Peyer's patch (tissue), 4 donors: ENCODE data around the gene PROZ. TPM values are rescaled to one million over a fixed set of nuclear protein-coding genes. Genes with fewer than 3 reads are reported as not detected.

Experiments
- DNase-seq, 3 donors: peaks; one replicate each; pipeline ENCODE4 v3.0.0-alpha.2; 2017 to 2019
- H3K27ac ChIP-seq, 4 donors: fragments of 200-600 bp; sonication (generic); one replicate each; pipeline ENCODE4 v1.5.1; 2016 to 2019
- H3K27me3 ChIP-seq, 2 donors: fragments of 200-600 bp; sonication (generic); one replicate each; pipeline ENCODE4 v1.5.1; 2019
- H3K36me3 ChIP-seq, 3 donors: fragments of 200-600 bp; sonication (generic); one replicate each; pipeline ENCODE4 v1.5.1; 2016 to 2019
- H3K4me1 ChIP-seq, 4 donors: fragments of 200-600 bp; sonication (generic); one replicate each; pipeline ENCODE4 v1.5.1; 2016 to 2019
- H3K4me3 ChIP-seq, 4 donors: fragments of 200-600 bp; sonication (generic); 1 replicate in 3 of 4; 2 replicates in 1 of 4; pipeline ENCODE4 v1.5.1; 2016 to 2019; ENCODE audit warnings: mild to moderate bottlenecking in 1 of 4
- H3K9me3 ChIP-seq, 4 donors: fragments of 200-600 bp; sonication (generic); one replicate each; pipeline ENCODE4 v1.5.1; 2016 to 2019; ENCODE audit warnings: mild to moderate bottlenecking in 1 of 4
- POLR2A ChIP-seq, 2 donors: fragments of 450-650 bp; IDR thresholded peaks; one replicate each; pipeline ENCODE4 v1.5.1; 2017; ENCODE audit warnings: antibody characterized with exemption in 2 of 2, mild to moderate bottlenecking in 2 of 2, moderate library complexity in 2 of 2
- total RNA-seq, 4 donors: library from RNA; depleted of rRNA; stranded (reverse); fragments of >200 nt; gene quantifications; one replicate each; pipeline ENCODE4 v1.1.0, GENCODE V29; 2016
- TF ChIP-seq, protein P1 (sequence below), 6 experiments: fragments of 450-650 bp in 4 of 6; fragments of 200-600 bp in 2 of 6; sonication (generic) in 1 of 6; IDR thresholded peaks; one replicate each; pipeline ENCODE4 v1.5.1; 2017 to 2019; ENCODE audit warnings: antibody characterized with exemption in 6 of 6, mild to moderate bottlenecking in 3 of 6, moderate library complexity in 1 of 6

The PROZ gene
- total RNA-seq, 4 donors from 2014 or later = 0.53 TPM; not detected in 3

DNA sequence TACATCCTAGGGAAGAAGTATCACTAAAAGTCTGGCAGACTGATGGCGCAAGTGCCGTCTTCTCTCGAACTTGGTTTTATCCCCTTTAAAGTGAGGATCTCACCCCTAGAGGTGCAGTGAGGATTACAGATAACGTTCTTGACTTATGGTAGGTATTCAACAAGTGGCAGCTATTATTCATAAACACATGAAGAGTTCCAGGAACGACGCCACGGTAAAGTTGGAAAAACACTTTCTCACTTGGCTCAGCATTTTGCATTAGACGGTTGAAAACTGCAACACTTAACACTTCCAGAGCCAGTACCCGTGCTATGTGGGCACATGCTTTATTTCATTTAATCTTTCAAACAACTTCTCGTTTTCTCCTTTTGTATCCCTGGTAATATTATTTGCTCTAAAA, 8.7 kb downstream of the PROZ start:
- no peak for TF ChIP-seq POLR2A (IDR thresholded peaks at IDR 0.05)
- TF ChIP-seq, protein P1, sequence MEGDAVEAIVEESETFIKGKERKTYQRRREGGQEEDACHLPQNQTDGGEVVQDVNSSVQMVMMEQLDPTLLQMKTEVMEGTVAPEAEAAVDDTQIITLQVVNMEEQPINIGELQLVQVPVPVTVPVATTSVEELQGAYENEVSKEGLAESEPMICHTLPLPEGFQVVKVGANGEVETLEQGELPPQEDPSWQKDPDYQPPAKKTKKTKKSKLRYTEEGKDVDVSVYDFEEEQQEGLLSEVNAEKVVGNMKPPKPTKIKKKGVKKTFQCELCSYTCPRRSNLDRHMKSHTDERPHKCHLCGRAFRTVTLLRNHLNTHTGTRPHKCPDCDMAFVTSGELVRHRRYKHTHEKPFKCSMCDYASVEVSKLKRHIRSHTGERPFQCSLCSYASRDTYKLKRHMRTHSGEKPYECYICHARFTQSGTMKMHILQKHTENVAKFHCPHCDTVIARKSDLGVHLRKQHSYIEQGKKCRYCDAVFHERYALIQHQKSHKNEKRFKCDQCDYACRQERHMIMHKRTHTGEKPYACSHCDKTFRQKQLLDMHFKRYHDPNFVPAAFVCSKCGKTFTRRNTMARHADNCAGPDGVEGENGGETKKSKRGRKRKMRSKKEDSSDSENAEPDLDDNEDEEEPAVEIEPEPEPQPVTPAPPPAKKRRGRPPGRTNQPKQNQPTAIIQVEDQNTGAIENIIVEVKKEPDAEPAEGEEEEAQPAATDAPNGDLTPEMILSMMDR (IDR thresholded peaks at IDR 0.05) = no peak
- no peaks in the 10 kb centered on the region for H3K9me3 ChIP-seq
- no peaks in the 10 kb centered on the region for H3K4me1 ChIP-seq
- H3K36me3 ChIP-seq = peaks cover 0 to 12% (median 0%) of the 10 kb centered on the region in 3 donors
- no peak overlapping the region for H3K27ac ChIP-seq
- H3K27me3 ChIP-seq = peaks cover 0 to 4% of the 10 kb centered on the region in 2 donors
- no peak for DNase-seq
- H3K4me3 ChIP-seq = no peak overlapping the region

DNA sequence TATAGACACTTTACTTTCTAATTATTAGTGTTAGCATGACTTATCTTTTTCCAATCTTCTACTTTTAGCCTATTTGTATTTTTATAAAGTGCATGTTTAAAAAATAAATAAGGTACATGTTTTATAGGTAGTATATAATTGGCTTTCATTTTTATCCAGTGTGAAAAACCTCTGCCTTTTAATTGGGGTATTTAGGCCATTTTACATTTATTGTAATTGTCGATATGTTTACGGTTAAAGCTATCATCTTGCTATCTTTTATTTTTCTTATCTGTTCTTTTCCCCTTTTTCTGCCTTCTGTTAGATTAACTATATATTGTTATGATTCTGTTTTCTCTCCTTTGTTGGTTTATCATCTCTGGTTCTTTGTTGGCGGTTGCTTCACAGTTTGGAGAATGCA, 9.1 kb downstream of the PROZ start:
- Histone ChIP-seq H3K4me1 (no peaks in the 10 kb centered on the region), H3K4me3 (no peak overlapping the region), H3K9me3 (no peaks in the 10 kb centered on the region), H3K27ac (no peak overlapping the region), H3K27me3 (peaks cover 0 to 4% of the 10 kb centered on the region in 2 donors), H3K36me3 (peaks cover 0 to 12% (median 0%) of the 10 kb centered on the region in 3 donors)
- no peak for DNase-seq
- TF ChIP-seq, protein P1 (IDR thresholded peaks at IDR 0.05) = no peak
- TF ChIP-seq POLR2A (IDR thresholded peaks at IDR 0.05) = no peak

DNA sequence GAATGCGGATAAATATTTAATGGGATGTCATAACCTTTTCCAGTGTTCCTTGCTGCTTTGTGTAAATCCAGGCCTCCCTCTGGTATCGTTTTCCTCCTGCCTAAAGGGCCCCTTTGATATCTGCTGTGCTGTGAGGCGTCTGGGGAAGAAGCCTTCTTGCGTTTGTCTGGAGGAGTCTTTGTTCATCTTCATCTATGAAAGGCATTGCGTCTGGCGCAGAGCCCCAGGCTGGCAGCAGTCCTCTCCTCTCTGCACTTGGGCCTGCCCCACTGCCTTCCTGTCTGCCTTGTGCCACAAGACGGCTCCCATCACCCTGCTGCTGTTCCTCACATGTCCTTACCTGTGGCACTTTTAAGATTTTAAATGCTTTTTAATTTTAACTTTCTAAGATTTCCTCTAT, 9.8 kb downstream of the PROZ start:
- TF ChIP-seq, protein P1 (IDR thresholded peaks at IDR 0.05) = no peak
- no peak for TF ChIP-seq POLR2A (IDR thresholded peaks at IDR 0.05)
- no peak overlapping the region for H3K27ac ChIP-seq
- H3K4me1 ChIP-seq = no peaks in the 10 kb centered on the region
- H3K9me3 ChIP-seq = no peaks in the 10 kb centered on the region
- H3K36me3 ChIP-seq = peaks cover 0 to 12% (median 0%) of the 10 kb centered on the region in 3 donors
- H3K27me3 ChIP-seq = no peaks in the 10 kb centered on the region
- H3K4me3 ChIP-seq = no peak overlapping the region
- no peak for DNase-seq

DNA sequence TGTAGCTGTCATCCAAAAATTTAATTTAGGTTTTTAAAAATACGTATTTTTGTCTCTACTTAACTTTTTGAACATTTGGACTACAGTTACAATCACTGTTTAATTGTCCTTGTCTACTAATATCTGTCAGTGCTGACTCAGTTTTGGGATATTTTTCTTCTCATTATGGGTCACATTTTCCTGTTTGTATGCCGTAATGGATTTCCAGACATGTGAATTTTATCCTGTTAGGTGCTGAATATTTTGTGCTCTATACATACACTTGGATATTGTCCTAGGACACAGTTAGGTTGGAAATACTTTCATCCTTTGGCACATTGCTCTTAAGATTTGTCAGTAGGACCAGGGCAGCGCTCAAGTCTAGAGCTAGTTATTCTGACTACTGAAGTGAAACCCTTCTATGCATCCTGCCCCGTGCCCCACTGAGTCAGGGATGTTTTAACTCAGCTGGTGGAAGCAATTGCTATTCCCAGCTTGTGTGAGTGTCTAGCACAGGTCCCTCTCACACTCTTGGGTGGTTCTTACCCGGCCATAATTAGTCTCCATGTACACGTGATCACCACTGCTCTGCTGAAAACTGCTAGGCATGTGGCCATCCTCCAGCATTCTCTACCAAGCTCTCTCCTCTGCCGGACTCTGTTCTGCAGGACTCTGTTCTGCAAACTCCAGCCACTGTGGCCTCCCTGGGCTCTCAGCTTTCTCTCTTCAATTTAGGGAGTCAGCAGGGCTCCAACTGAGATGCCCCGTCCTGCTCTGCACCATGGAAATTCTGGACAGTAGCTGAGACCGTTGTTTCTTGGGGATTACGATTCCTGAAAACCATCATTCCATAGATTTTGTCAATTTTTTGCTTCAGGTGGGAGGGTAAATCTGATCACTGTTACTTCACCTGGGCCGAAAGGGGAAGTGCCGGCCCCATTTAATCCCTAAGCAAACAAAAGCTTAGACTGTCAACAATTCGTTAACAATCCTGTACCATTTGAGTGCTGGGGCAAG, 11.1 kb downstream of the PROZ start:
- no peak for TF ChIP-seq POLR2A (IDR thresholded peaks at IDR 0.05)
- TF ChIP-seq, protein P1 (IDR thresholded peaks at IDR 0.05) = no peak
- no peak overlapping the region for H3K4me3 ChIP-seq
- no peak for DNase-seq

DNA sequence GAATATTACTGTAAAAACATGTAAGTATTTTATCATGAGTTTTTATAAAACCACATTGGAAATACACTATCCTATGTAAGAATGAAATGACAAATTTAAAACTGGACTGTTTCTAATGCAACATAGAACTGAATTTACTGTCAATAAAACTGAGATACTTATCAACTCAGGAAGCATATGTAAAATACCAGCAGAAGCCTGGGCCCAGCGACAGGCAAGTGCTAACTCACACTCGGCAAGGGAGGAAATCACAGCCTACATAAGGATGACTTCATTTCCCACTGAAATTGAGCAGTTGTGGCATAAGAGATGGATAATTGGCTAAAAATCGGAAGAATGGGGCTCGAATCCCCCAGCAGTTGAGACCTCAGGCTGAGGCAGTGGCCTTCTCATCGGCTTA, 12.1 kb downstream of the PROZ start:
- TF ChIP-seq POLR2A (IDR thresholded peaks at IDR 0.05) = no peak
- TF ChIP-seq, protein P1 (IDR thresholded peaks at IDR 0.05) = no peak
- DNase-seq = no peak
- H3K4me1 ChIP-seq = no peaks in the 10 kb centered on the region
- no peak overlapping the region for H3K4me3 ChIP-seq
- H3K36me3 ChIP-seq = peaks cover 0 to 25% (median 0%) of the 10 kb centered on the region in 3 donors
- no peak overlapping the region for H3K27ac ChIP-seq
- H3K9me3 ChIP-seq = no peaks in the 10 kb centered on the region
- no peaks in the 10 kb centered on the region for H3K27me3 ChIP-seq

More for the DNA sequence above, 11.1 kb downstream of the PROZ start:
- Histone ChIP-seq H3K36me3 (peaks cover 0 to 16% (median 0%) of the 10 kb centered on the region in 3 donors), H3K27ac (no peak overlapping the region), H3K27me3 (no peaks in the 10 kb centered on the region), H3K9me3 (no peaks in the 10 kb centered on the region), H3K4me1 (no peaks in the 10 kb centered on the region)
